ENCODE measurements around the gene BRD7. TPM values are rescaled to one million over a fixed set of nuclear protein-coding genes. Genes with fewer than 3 reads are reported as not detected.

The BRD7 gene
- total RNA-seq, 1 donor from 2014 or later: 104 TPM

GRCh38 chr16:50272111-50272571 lies 96.6 kb downstream of the BRD7 start:
- H3K27ac Mint-ChIP-seq: no peak overlapping the region
- H3K36me3 Mint-ChIP-seq (ENCODE audit: insufficient read depth): no peaks in the 10 kb centered on the region
- no peaks in the 10 kb centered on the region for H3K4me1 Mint-ChIP-seq (ENCODE audit: low read depth)
- H3K4me3 Mint-ChIP-seq (ENCODE audit: low read depth): no peak overlapping the region
- TF ChIP-seq, protein P1, sequence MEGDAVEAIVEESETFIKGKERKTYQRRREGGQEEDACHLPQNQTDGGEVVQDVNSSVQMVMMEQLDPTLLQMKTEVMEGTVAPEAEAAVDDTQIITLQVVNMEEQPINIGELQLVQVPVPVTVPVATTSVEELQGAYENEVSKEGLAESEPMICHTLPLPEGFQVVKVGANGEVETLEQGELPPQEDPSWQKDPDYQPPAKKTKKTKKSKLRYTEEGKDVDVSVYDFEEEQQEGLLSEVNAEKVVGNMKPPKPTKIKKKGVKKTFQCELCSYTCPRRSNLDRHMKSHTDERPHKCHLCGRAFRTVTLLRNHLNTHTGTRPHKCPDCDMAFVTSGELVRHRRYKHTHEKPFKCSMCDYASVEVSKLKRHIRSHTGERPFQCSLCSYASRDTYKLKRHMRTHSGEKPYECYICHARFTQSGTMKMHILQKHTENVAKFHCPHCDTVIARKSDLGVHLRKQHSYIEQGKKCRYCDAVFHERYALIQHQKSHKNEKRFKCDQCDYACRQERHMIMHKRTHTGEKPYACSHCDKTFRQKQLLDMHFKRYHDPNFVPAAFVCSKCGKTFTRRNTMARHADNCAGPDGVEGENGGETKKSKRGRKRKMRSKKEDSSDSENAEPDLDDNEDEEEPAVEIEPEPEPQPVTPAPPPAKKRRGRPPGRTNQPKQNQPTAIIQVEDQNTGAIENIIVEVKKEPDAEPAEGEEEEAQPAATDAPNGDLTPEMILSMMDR (IDR thresholded peaks at IDR 0.05; ENCODE audit: unreplicated experiment): no peak
- DNase-seq (ENCODE audit: low spot score, unreplicated experiment): no peak
- H3K27me3 Mint-ChIP-seq: no peaks in the 10 kb centered on the region
- H3K9me3 Mint-ChIP-seq (ENCODE audit: low read depth): no peaks in the 10 kb centered on the region

- no peak for DNase-seq (ENCODE audit: low spot score, unreplicated experiment)
- TF ChIP-seq, protein P1 (IDR thresholded peaks at IDR 0.05; ENCODE audit: unreplicated experiment): no peak
- H3K36me3 Mint-ChIP-seq (ENCODE audit: insufficient read depth): no peaks in the 10 kb centered on the region
- no peaks in the 10 kb centered on the region for H3K27me3 Mint-ChIP-seq
- H3K27ac Mint-ChIP-seq: no peak overlapping the region
- no peaks in the 10 kb centered on the region for H3K4me1 Mint-ChIP-seq (ENCODE audit: low read depth)
- H3K4me3 Mint-ChIP-seq (ENCODE audit: low read depth): no peak overlapping the region
- H3K9me3 Mint-ChIP-seq (ENCODE audit: low read depth): no peaks in the 10 kb centered on the region
These were observed 97.4 kb downstream of the BRD7 start for GRCh38 chr16:50271148-50272041.

GRCh38 chr16:50270510-50271147 lies 98.2 kb downstream of the BRD7 start:
- Mint-ChIP-seq H3K27ac (no peak overlapping the region), H3K36me3 (ENCODE audit: insufficient read depth) (no peaks in the 10 kb centered on the region)

DNA sequence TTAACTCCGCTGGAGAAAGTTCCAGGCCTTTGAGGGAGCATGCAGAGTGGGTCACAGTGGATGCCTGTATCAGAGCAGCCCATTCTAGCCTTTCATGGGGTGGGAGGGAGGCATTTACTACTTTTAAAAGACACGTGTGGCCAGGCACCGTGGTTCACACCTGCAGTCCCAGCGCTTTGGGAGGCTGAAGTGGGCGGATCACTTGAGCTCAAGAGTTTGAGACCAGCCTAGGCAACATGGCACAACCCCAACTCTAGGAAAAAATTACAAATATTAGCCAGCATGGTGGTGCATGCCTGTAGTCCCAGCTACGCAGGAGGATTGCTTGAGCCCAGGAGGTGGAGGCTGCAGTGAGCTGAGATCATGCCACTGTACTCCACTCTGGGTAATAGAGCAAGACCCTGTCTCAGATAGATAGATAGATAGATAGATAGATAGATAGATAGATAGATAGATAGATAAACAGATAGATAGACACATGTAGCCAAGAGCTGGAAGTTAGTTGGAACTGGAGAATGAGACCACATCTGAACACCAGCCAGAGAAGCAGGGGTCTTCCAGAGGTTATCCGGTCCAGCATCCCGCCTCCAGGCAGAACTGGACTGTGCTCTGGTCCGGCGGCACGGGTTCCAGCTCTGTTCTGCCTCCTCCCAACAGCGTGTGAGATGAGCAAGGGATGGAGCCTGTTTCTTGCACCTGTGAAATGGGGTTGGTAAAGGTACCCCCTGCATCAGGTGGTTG lies 98.8 kb downstream of the BRD7 start:
- no peaks in the 10 kb centered on the region for H3K36me3 Mint-ChIP-seq (ENCODE audit: insufficient read depth)
- H3K9me3 Mint-ChIP-seq (ENCODE audit: low read depth): no peaks in the 10 kb centered on the region
- H3K27ac Mint-ChIP-seq: no peak overlapping the region
- no peak overlapping the region for H3K4me3 Mint-ChIP-seq (ENCODE audit: low read depth)
- DNase-seq (ENCODE audit: low spot score, unreplicated experiment): no peak
- no peaks in the 10 kb centered on the region for H3K4me1 Mint-ChIP-seq (ENCODE audit: low read depth)
- no peaks in the 10 kb centered on the region for H3K27me3 Mint-ChIP-seq
- TF ChIP-seq, protein P1 (IDR thresholded peaks at IDR 0.05; ENCODE audit: unreplicated experiment): no peak

More at GRCh38 chr16:50270510-50271147, 98.2 kb downstream of the BRD7 start:
- H3K4me1 Mint-ChIP-seq (ENCODE audit: low read depth): no peaks in the 10 kb centered on the region
- DNase-seq (ENCODE audit: low spot score, unreplicated experiment): no peak
- H3K27me3 Mint-ChIP-seq: no peaks in the 10 kb centered on the region
- TF ChIP-seq, protein P1 (IDR thresholded peaks at IDR 0.05; ENCODE audit: unreplicated experiment): no peak
- H3K4me3 Mint-ChIP-seq (ENCODE audit: low read depth): no peak overlapping the region
- H3K9me3 Mint-ChIP-seq (ENCODE audit: low read depth): no peaks in the 10 kb centered on the region

Data from progenitor cell of endocrine pancreas (in vitro differentiated cells).